Thyroid gland (tissue), 4 donors: ENCODE measurements around the gene HOXC11. TPM values are rescaled to one million over a fixed set of nuclear protein-coding genes. Genes with fewer than 3 reads are reported as not detected.

Experiments
- DNase-seq, 2 donors: peaks; one replicate each; pipeline ENCODE4 v3.0.0-alpha.2; 2019
- H3K27ac ChIP-seq, 3 donors: fragments of 200-600 bp; sonication (generic); 1 replicate in 2 of 3; 2 replicates in 1 of 3; pipeline ENCODE4 v1.5.1; 2016 to 2019; ENCODE audit warnings: mild to moderate bottlenecking in 1 of 3, moderate library complexity in 1 of 3
- H3K27me3 ChIP-seq: fragments of 200-600 bp; sonication (generic); one replicate; pipeline ENCODE4 v1.5.1; 2019
- H3K36me3 ChIP-seq, 2 donors: fragments of 200-600 bp; sonication (generic); one replicate each; pipeline ENCODE4 v1.5.1; 2016 to 2019
- H3K4me1 ChIP-seq, 2 donors: fragments of 200-600 bp; sonication (generic); one replicate each; pipeline ENCODE4 v1.5.1; 2017 to 2019
- H3K4me3 ChIP-seq, 3 donors: fragments of 200-600 bp; sonication (generic); replicated peaks in 1 of 3; 1 replicate in 2 of 3; 2 replicates in 1 of 3; pipeline ENCODE4 v1.5.1; 2016; ENCODE audit warnings: mild to moderate bottlenecking in 1 of 3
- H3K9me3 ChIP-seq: fragments of 200-600 bp; sonication (generic); one replicate; pipeline ENCODE4 v1.5.1; 2017
- CTCF ChIP-seq, 6 experiments: fragments of 200-600 bp in 3 of 6; fragments of 450-650 bp in 3 of 6; sonication (generic) in 3 of 6; IDR thresholded peaks; one replicate each; pipeline ENCODE4 v1.5.1; 2016 to 2019; ENCODE audit warnings: antibody characterized with exemption in 6 of 6, mild to moderate bottlenecking in 2 of 6, inconsistent platforms in 1 of 6, moderate library complexity in 1 of 6
- POLR2A ChIP-seq, 2 donors: fragments of 450-650 bp; IDR thresholded peaks; one replicate each; pipeline ENCODE4 v1.6.1; 2017; ENCODE audit warnings: antibody characterized with exemption in 2 of 2, mild to moderate bottlenecking in 2 of 2, moderate library complexity in 1 of 2
- WGBS, 2 donors: methylation state at CpG; one replicate each; pipeline ENCODE4 v1.1.5; 2017; 5-methylcytosine and 5-hydroxymethylcytosine counted together
- intact Hi-C: fragments of 100-400 bp; cut with DNase I; formaldehyde crosslinking; loops from one replicate; pipeline ENCODE4 v1.15.1; 2023
- total RNA-seq, 4 donors: library from RNA; depleted of rRNA; stranded (reverse); fragments of >200 nt; gene quantifications; one replicate each; pipeline ENCODE4 v1.2.3, GENCODE V29; 2016

Gene HOXC11
- total RNA-seq, 4 donors from 2014 or later = not detected

GRCh38 chr12:54010972-54011664 is 38.2 kb downstream of the HOXC11 start:
- peaks cover 0 to 16% of the 10 kb centered on the region in 2 donors for H3K4me1 ChIP-seq
- peaks cover 69% of the 10 kb centered on the region for H3K27me3 ChIP-seq
- H3K4me3 ChIP-seq = no peak overlapping the region
- no peaks in the 10 kb centered on the region for H3K36me3 ChIP-seq
- 7 to 10% methylated on average over 17 of the region's 17 CpGs for WGBS, 2 donors
- H3K9me3 ChIP-seq = no peaks in the 10 kb centered on the region
- DNase-seq = no peak
- TF ChIP-seq CTCF (IDR thresholded peaks at IDR 0.05) = no peak
- TF ChIP-seq POLR2A (IDR thresholded peaks at IDR 0.05) = no peak
- intact Hi-C loops = no loop called here
- no peak overlapping the region for H3K27ac ChIP-seq

- H3K36me3 ChIP-seq = no peaks in the 10 kb centered on the region
- peaks cover 0 to 9% of the 10 kb centered on the region in 2 donors for H3K4me1 ChIP-seq
- intact Hi-C loops = no loop called here
- TF ChIP-seq POLR2A (IDR thresholded peaks at IDR 0.05) (no peak), CTCF (IDR thresholded peaks at IDR 0.05) (no peak)
- H3K27me3 ChIP-seq = peaks cover 69% of the 10 kb centered on the region
- H3K27ac ChIP-seq = no peak overlapping the region
- H3K9me3 ChIP-seq = no peaks in the 10 kb centered on the region
- 18 to 29% methylated on average over 14 of the region's 14 CpGs for WGBS, 2 donors
- no peak for DNase-seq
- H3K4me3 ChIP-seq = no peak overlapping the region
These were observed 39.0 kb downstream of the HOXC11 start for GRCh38 chr12:54011665-54012532.

- DNase-seq = no peak
- no peaks in the 10 kb centered on the region for H3K36me3 ChIP-seq
- peaks cover 6 to 17% of the 10 kb centered on the region in 2 donors for H3K4me1 ChIP-seq
- no peak overlapping the region for H3K4me3 ChIP-seq
- TF ChIP-seq CTCF (IDR thresholded peaks at IDR 0.05) (no peak), POLR2A (IDR thresholded peaks at IDR 0.05) (no peak)
- intact Hi-C loops = no loop called here
- no peaks in the 10 kb centered on the region for H3K9me3 ChIP-seq
- no peak overlapping the region for H3K27ac ChIP-seq
- WGBS, 2 donors = 15 to 23% methylated on average over 6 of the region's 6 CpGs
- H3K27me3 ChIP-seq = peaks cover 75% of the 10 kb centered on the region
These were observed 39.9 kb downstream of the HOXC11 start for GRCh38 chr12:54012631-54013409.

- H3K9me3 ChIP-seq = no peaks in the 10 kb centered on the region
- no peak for DNase-seq
- H3K27me3 ChIP-seq = peaks cover 73% of the 10 kb centered on the region
- H3K4me3 ChIP-seq = no peak overlapping the region
- peaks cover 6 to 26% of the 10 kb centered on the region in 2 donors for H3K4me1 ChIP-seq
- no peak overlapping the region for H3K27ac ChIP-seq
- H3K36me3 ChIP-seq = no peaks in the 10 kb centered on the region
- WGBS, 2 donors = 10 to 18% methylated on average over 36 of the region's 36 CpGs
- TF ChIP-seq POLR2A (IDR thresholded peaks at IDR 0.05) (no peak), CTCF (IDR thresholded peaks at IDR 0.05) (no peak)
- intact Hi-C loops = no loop called here
These were observed 41.6 kb downstream of the HOXC11 start for GRCh38 chr12:54014377-54015017.
